Measurements from ENCODE around the gene PPP1R1B.

The PPP1R1B gene

DNA sequence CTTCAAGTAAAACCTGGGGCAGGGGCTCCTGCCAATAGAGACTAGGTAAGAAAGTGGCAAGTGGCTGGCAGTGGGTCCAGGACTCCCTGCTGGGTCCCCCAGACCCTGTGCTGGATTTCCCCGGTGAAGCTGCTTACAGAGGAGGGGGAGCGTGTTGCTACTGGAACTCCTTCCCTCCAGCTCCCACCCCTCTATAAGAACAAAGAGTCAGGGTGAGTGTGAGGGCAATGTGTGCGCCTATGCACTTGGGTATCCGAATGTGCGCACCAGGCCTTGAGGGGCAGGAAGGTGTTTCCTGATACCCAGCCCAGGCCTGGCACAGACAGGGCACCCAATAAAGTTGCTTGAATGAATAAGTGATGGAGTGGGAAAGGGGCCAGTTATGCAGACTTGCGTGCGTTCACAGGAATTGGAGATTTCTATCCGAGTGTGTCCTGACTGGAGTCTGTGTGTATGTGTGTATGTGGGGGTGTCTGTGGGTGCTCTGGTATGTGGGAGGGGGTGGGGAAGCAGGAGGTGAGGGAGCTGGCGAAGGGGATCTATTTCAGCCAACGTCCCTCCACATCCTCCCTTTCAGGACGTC lies 30.7 kb upstream of the PPP1R1B start:
- FAIRE-seq (no peak), DNase-seq (ENCODE audit: insufficient read length) (no peak)
- no peak for TF ChIP-seq POLR2A (IDR thresholded peaks at IDR 0.05; ENCODE audit: low read depth, low read length)
- TF ChIP-seq POLR2AphosphoS5 (IDR thresholded peaks at IDR 0.05; ENCODE audit: low read depth, low read length), result no peak
- TF ChIP-seq TAF1 (IDR thresholded peaks at IDR 0.05; ENCODE audit: borderline replicate concordance, low read depth, low read length), result no peak

- FAIRE-seq (no peak), DNase-seq (ENCODE audit: insufficient read length) (no peak)
- TF ChIP-seq POLR2AphosphoS5 (IDR thresholded peaks at IDR 0.05; ENCODE audit: low read depth, low read length), result no peak
- TF ChIP-seq POLR2A (IDR thresholded peaks at IDR 0.05; ENCODE audit: low read depth, low read length), result no peak
- TF ChIP-seq TAF1 (IDR thresholded peaks at IDR 0.05; ENCODE audit: borderline replicate concordance, low read depth, low read length), result no peak
These were observed 30.0 kb upstream of the PPP1R1B start for GRCh38 chr17:39596543-39597267.

DNA sequence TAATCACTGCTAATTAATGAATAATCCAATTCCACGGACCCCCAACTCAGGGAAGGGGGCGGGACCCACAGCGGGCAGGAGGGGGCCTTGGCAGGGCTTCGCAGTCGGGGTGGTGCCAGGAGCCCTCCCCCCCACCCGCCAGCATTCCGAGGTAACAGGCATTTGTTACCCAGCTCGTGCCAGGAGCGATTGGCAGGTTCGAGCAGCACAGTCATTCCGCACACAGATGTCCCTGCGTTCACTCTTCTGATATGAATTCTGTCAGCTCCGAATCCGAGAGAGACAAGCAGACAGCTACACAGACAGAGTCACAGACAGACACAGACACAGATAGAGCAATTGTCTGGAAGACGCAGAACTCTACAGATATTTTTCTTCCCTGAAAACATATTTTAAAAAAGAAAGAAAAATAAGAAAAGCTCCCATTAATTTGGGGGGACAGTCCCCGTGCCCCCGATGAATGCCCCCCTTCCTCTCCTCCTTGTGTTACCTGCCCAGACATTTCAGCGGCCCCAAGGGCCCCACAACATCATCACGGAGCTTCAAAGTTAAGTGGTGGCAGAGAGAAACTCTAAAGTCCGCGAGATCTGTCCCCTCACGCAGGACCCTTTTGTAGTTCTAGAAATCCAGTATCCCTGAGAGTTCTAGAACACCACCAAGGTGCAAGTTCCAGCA lies 29.2 kb upstream of the PPP1R1B start:
- TF ChIP-seq TAF1 (IDR thresholded peaks at IDR 0.05; ENCODE audit: borderline replicate concordance, low read depth, low read length), result no peak
- no peak for TF ChIP-seq POLR2AphosphoS5 (IDR thresholded peaks at IDR 0.05; ENCODE audit: low read depth, low read length)
- TF ChIP-seq POLR2A (IDR thresholded peaks at IDR 0.05; ENCODE audit: low read depth, low read length), result no peak
- DNase-seq (ENCODE audit: insufficient read length) (no peak), FAIRE-seq (no peak)

GRCh38 chr17:39598047-39598481 lies 28.7 kb upstream of the PPP1R1B start:
- no peak for FAIRE-seq
- TF ChIP-seq TAF1 (IDR thresholded peaks at IDR 0.05; ENCODE audit: borderline replicate concordance, low read depth, low read length), result no peak
- no peak for TF ChIP-seq POLR2AphosphoS5 (IDR thresholded peaks at IDR 0.05; ENCODE audit: low read depth, low read length)
- no peak for TF ChIP-seq POLR2A (IDR thresholded peaks at IDR 0.05; ENCODE audit: low read depth, low read length)
- no peak for DNase-seq (ENCODE audit: insufficient read length)

GRCh38 chr17:39598630-39599003 lies 28.1 kb upstream of the PPP1R1B start:
- TF ChIP-seq POLR2A (IDR thresholded peaks at IDR 0.05; ENCODE audit: low read depth, low read length) (no peak), POLR2AphosphoS5 (IDR thresholded peaks at IDR 0.05; ENCODE audit: low read depth, low read length) (no peak), TAF1 (IDR thresholded peaks at IDR 0.05; ENCODE audit: borderline replicate concordance, low read depth, low read length) (no peak)
- FAIRE-seq (no peak), DNase-seq (ENCODE audit: insufficient read length) (no peak)

- DNase-seq (ENCODE audit: insufficient read length), result no peak
- no peak for FAIRE-seq
- no peak for TF ChIP-seq TAF1 (IDR thresholded peaks at IDR 0.05; ENCODE audit: borderline replicate concordance, low read depth, low read length)
- TF ChIP-seq POLR2AphosphoS5 (IDR thresholded peaks at IDR 0.05; ENCODE audit: low read depth, low read length), result no peak
These were observed 27.6 kb upstream of the PPP1R1B start for GRCh38 chr17:39599004-39599664.

GRCh38 chr17:39599665-39600231 lies 27.0 kb upstream of the PPP1R1B start:
- FAIRE-seq (no peak), DNase-seq (ENCODE audit: insufficient read length) (no peak)
- TF ChIP-seq POLR2A (IDR thresholded peaks at IDR 0.05; ENCODE audit: low read depth, low read length), result no peak
- no peak for TF ChIP-seq POLR2AphosphoS5 (IDR thresholded peaks at IDR 0.05; ENCODE audit: low read depth, low read length)
- TF ChIP-seq TAF1 (IDR thresholded peaks at IDR 0.05; ENCODE audit: borderline replicate concordance, low read depth, low read length), result no peak

- FAIRE-seq, result no peak
These were observed 26.3 kb upstream of the PPP1R1B start for GRCh38 chr17:39600288-39600996.

DNA sequence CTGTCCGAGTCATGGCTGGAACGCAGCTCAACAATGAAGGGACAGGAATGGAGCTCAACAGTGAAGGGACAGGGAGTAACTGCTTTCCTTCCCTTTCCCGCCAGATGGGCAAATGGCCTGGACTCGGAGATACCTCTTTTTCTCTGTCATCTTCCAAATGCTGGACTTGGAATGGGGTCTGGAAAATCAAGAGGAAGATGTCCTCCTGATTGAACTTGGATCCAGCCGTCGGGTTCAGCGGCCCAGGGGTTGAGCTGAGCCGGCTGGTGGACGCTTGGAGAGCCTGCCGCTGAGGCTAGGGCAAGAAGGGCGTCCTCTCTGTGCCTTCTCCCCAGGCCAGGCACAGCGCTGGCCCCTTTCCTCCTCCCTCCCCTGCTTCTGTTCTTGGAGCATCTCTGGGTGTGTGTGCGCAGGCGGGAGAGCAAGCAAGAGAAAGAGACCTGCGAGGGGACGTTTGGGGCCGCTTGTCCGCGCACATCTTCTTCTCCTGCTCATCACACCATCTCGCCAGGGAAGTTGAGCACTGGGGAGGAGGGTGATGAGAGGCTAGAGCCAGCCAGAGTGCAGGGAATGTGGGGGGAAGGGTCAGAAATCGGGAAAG lies 25.7 kb upstream of the PPP1R1B start:
- TF ChIP-seq TAF1 (IDR thresholded peaks at IDR 0.05; ENCODE audit: borderline replicate concordance, low read depth, low read length) (no peak), POLR2A (IDR thresholded peaks at IDR 0.05; ENCODE audit: low read depth, low read length) (no peak), POLR2AphosphoS5 (IDR thresholded peaks at IDR 0.05; ENCODE audit: low read depth, low read length) (no peak)
- DNase-seq (ENCODE audit: insufficient read length) (no peak), FAIRE-seq (no peak)

More at GRCh38 chr17:39600288-39600996, 26.3 kb upstream of the PPP1R1B start:
- TF ChIP-seq POLR2AphosphoS5 (IDR thresholded peaks at IDR 0.05; ENCODE audit: low read depth, low read length) (no peak), TAF1 (IDR thresholded peaks at IDR 0.05; ENCODE audit: borderline replicate concordance, low read depth, low read length) (no peak), POLR2A (IDR thresholded peaks at IDR 0.05; ENCODE audit: low read depth, low read length) (no peak)
- DNase-seq (ENCODE audit: insufficient read length), result no peak

DNA sequence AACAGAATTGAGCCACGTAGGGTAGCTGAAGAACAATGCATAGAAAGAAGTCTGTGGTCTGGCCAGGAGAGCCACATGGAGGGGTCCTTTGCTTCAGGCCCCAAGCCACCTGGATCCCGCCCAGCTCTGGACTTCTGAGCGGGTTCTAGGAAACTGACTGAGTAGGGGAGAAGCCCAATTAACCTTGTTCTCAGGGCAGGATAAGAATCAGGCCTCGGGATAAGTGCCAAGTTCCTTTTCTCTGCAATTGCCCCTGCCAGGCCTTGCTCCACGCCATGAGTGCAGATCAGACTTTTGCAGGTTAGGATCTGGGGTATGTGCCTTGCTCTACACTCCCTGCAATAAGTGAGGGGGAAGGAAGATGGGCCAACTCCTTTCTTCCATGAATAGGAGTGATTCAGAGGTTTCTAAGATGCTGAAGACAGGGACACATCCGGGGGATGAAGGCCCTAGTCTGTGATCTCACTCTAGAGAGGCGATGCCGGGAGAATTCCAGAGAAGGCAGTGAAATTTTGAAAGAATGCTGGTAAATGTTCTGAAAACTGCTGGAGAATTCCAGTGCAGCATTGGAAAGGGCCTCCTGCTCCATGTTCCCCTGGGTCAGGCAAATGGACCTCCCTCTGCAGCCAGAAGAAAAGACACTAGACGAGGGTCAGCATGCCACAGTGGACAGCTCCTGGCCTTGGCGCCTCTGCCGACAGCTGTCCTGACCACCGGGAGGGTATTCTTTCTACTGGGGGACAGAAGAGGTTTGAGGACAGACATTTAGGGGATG lies 24.8 kb upstream of the PPP1R1B start:
- FAIRE-seq (no peak), DNase-seq (ENCODE audit: insufficient read length) (no peak)
- no peak for TF ChIP-seq POLR2AphosphoS5 (IDR thresholded peaks at IDR 0.05; ENCODE audit: low read depth, low read length)
- TF ChIP-seq POLR2A (IDR thresholded peaks at IDR 0.05; ENCODE audit: low read depth, low read length), result no peak
- TF ChIP-seq TAF1 (IDR thresholded peaks at IDR 0.05; ENCODE audit: borderline replicate concordance, low read depth, low read length), result no peak

All from GM12892 (cell line).